Measurements from ENCODE around the gene ADA. TPM values are rescaled to one million over a fixed set of nuclear protein-coding genes. Genes with fewer than 3 reads are reported as not detected.

The ADA gene
- total RNA-seq, 2 experiments from 2014 or later, result 90.4 to 98.8 TPM

GRCh38 chr20:44646641-44647274, 4.7 kb downstream of the ADA start:
- Mint-ChIP-seq H3K27me3 (no peaks in the 10 kb centered on the region), H3K4me3 (peak overlapping the region; percentile 54), H3K9me3 (no peaks in the 10 kb centered on the region), H3K36me3 (peaks cover 10% of the 10 kb centered on the region), H3K4me1 (peaks cover 83% of the 10 kb centered on the region), H3K27ac (peak overlapping the region; percentile 87)
- ATAC-seq (ENCODE audit: low read depth) (no peak), DNase-seq (no peak)
- POLR2A ChIA-PET, result interaction anchor here (0.6 to 5.4 kb wide), 5 partner anchors 33 to 238 kb away, joined by 3 to 31 read pairs (median 6); partner anchors contain the start of gene YWHAB

DNA sequence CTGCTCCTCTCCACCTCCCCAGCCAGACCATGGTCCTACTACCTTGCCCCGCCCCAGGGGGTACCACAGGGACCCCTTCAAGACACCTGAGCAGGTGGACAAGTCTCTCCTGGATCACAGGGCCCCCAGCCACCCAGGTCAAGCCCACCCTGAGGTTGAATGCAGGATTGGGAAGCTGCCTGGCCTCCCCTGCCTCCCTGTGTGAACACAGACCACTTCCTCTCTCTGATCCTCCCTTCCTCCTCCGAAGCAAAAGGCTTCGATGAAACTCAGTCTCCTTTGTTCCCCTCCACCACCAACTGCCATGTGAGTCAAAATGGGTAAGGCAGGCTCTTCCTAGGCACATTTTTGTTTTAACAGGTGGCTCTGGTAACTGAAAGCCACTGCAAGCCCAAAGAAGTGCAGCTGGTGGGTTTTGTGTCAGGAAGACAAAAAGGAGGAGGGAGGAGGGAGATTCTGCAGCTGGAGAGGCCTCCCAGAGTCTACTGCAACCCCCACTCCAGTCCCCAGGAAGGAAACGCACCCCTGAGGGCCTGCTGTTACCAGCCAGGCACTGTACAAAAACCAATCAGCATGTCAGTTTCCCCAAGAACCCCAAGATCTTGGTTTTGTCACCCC, 5.4 kb downstream of the ADA start:
- peak; percentile 59 for DNase-seq
- H3K27me3 Mint-ChIP-seq, result no peaks in the 10 kb centered on the region
- ATAC-seq (ENCODE audit: low read depth), result peak; percentile 44
- peak overlapping the region; percentile 87 for H3K27ac Mint-ChIP-seq
- POLR2A ChIA-PET, result interaction anchor here (1.5 to 5.4 kb wide), 4 partner anchors 28 to 239 kb away, joined by 5 to 31 read pairs (median 8); partner anchors contain the start of gene YWHAB
- no peaks in the 10 kb centered on the region for H3K9me3 Mint-ChIP-seq
- H3K4me1 Mint-ChIP-seq, result peaks cover 89% of the 10 kb centered on the region
- H3K36me3 Mint-ChIP-seq, result peaks cover 14% of the 10 kb centered on the region
- H3K4me3 Mint-ChIP-seq, result peak overlapping the region; percentile 54

DNA sequence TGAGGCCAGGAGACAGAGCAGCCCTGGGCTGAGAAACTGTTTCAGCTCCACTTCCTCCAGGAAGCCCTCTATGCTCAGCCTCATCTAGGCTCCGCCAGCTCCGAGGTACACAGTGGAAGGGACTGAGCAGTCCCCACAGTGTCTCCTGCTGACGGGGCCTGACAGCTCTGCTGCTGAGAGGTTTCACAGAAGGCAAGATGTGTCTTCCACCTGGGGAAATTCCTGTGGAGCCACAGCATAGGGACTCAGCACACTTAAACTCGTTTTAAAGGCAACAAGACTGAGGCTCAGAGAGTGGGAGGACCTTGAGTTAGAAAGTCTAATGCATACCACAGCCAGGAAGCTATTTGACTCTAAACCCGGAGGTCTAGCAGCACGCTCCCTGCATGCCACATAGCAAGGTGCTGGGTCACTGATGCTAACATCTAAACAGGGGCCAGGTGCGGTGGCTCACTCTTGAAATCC, 6.8 kb downstream of the ADA start:
- ATAC-seq (ENCODE audit: low read depth), result peak; percentile 43
- DNase-seq, result peak; percentile 54
- POLR2A ChIA-PET, result interaction anchor here (0.6 to 5.4 kb wide), 7 partner anchors 9 to 1325 kb away, joined by 3 to 31 read pairs (median 5); no protein-coding TSS in a partner anchor
- Mint-ChIP-seq H3K27me3 (no peaks in the 10 kb centered on the region), H3K36me3 (peaks cover 23% of the 10 kb centered on the region), H3K27ac (peak overlapping the region; percentile 87), H3K9me3 (no peaks in the 10 kb centered on the region), H3K4me3 (peak overlapping the region; percentile 68), H3K4me1 (peaks cover 83% of the 10 kb centered on the region)

DNA sequence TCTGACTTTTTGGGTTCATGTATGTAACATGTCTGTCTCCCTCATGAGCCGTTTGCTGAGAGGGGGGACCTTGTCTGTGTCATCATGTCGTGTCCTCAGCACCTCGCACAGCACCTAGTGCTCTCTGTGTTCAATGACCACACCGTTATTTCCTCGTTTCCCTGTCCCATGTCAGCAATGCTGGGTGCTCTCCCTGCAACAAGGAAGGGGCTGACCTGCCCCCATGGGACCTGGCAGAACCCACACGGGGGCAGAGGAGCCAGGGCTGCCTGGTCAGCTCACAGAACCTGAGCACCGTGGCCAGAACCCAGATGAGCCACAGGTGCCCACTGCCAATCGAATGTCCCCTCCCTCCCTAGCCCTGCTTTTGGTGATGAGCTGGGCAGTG, 7.3 kb downstream of the ADA start:
- Mint-ChIP-seq H3K27ac (peak overlapping the region; percentile 87), H3K4me3 (peak overlapping the region; percentile 68), H3K27me3 (no peaks in the 10 kb centered on the region), H3K4me1 (peaks cover 81% of the 10 kb centered on the region), H3K36me3 (peaks cover 22% of the 10 kb centered on the region), H3K9me3 (no peaks in the 10 kb centered on the region)
- ATAC-seq (ENCODE audit: low read depth), result no peak
- POLR2A ChIA-PET, result interaction anchor here (0.6 to 5.4 kb wide), 6 partner anchors 9 to 39 kb away, joined by 3 to 31 read pairs (median 7); no protein-coding TSS in a partner anchor
- DNase-seq, result no peak

DNA sequence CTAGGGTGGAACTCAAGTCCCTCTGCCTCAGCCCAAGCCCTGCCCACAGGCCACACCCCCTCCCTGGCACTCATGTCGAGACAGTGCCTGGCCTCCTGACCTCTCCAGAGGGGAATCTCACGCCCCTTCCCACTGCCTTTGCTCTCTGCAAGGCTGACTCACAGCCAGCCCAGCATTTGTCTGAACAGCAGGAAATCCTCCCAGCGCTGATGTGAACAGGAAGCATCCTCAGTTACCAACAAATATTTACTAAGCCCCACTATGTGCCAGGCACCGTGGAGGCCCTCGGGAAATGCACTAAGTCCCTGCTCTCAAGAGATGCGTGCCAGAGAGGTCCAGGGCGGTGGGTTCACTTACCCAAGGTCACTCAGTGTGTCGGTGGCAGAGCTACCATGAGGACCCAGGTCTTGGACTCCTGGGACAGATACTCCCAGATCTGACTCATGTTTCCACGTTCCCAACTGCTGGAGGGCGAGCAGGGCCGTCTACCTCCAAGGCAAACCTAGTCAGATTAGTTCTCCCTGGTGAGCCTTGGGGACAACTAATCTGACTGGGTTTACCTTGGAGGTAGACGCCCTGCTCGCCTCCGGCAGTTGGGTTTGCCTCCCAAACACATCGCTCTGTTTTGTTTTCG, 7.8 kb downstream of the ADA start:
- Mint-ChIP-seq H3K36me3 (peaks cover 25% of the 10 kb centered on the region), H3K27me3 (no peaks in the 10 kb centered on the region), H3K4me3 (peak overlapping the region; percentile 68), H3K4me1 (peaks cover 80% of the 10 kb centered on the region), H3K27ac (peak overlapping the region; percentile 87), H3K9me3 (peaks cover 2% of the 10 kb centered on the region)
- POLR2A ChIA-PET, result interaction anchor here (0.6 to 5.4 kb wide), 4 partner anchors 8 to 40 kb away, joined by 3 to 31 read pairs (median 8); no protein-coding TSS in a partner anchor
- peak; percentile 49 for DNase-seq
- ATAC-seq (ENCODE audit: low read depth), result peak; percentile 17

GRCh38 chr20:44643154-44643519, 8.4 kb downstream of the ADA start:
- POLR2A ChIA-PET, result interaction anchor here (1.0 to 5.4 kb wide), 7 partner anchors 8 to 167 kb away, joined by 4 to 31 read pairs (median 5); partner anchors contain the start of genes SERINC3 and TTPAL
- peaks cover 76% of the 10 kb centered on the region for H3K4me1 Mint-ChIP-seq
- peak overlapping the region; percentile 60 for H3K4me3 Mint-ChIP-seq
- H3K27me3 Mint-ChIP-seq, result no peaks in the 10 kb centered on the region
- H3K36me3 Mint-ChIP-seq, result peaks cover 25% of the 10 kb centered on the region
- no peak for DNase-seq
- ATAC-seq (ENCODE audit: low read depth), result no peak
- H3K9me3 Mint-ChIP-seq, result peaks cover 2% of the 10 kb centered on the region
- peak overlapping the region; percentile 87 for H3K27ac Mint-ChIP-seq

DNA sequence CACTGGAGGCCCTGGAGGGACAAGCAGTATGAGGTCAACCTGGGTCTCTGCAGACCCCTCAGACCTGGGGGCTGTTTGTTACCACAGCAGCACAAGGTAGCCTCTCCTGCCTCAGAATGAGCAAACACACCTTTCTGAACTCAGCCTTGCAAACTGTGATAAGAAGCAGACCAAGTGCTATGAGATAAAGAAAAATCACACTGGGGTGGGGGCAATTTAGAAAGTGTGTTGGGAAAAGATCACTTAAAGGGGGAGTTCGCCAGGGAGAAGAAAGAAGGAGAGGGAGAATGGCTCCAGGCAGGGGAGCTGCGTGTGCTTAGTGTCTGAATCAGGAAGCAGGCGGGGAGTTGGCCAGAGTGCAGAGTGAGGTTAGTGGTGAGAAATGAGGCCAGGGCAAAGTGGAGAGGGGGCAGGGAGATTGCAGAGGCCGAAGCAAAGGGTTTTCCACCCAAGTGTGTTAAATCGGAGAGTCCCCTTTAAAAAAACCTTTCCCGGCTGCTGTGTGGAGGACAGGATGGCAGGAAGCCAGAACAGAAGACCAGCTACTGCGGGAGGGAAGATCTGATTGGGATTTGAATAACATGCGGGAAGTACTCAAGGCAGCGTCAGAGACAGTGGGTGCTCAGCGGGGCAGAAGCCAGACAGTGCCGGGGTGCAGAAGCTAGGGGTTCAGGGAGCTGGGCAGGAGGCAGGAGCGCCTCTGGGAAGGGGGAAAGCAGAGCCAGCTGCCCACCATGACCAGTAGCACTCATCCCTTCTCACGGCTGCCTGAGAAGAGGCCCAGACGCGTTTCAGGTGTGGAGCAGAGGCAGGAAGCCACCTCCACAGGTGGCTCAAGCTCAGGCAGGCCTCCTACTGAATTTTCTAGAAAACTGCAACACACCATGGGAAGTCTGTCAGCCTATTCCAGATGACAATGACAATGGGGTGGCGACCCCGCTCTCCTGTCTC, 9.0 kb downstream of the ADA start:
- DNase-seq (peak; percentile 51), ATAC-seq (ENCODE audit: low read depth) (peak; percentile 20)
- H3K4me1 Mint-ChIP-seq, result peaks cover 73% of the 10 kb centered on the region

DNA sequence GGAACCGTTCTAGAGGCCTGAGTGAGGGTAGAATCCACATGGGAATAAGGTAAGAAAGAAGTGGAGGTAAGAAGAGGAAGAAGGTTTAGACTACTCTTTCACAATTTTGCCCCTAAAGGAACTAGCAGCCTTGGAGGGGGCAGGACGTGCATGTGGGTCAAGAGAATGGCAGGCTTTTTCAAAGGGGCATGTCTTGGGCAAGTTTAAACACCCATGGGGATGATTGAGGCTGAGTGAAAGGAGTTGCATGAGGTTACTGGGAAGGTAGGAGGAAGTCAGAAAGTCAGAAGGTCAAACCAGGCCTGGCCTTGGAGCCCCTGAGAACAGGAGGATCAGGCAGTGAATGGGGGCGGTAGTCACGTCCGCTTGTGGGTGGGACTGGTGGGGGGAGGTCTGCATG, 10.2 kb downstream of the ADA start:
- H3K27me3 Mint-ChIP-seq, result no peaks in the 10 kb centered on the region
- H3K9me3 Mint-ChIP-seq, result peaks cover 2% of the 10 kb centered on the region
- POLR2A ChIA-PET, result interaction anchor here (0.6 to 2.0 kb wide), 2 partner anchors 10 to 86 kb away, joined by 3 to 6 read pairs; no protein-coding TSS in a partner anchor
- H3K36me3 Mint-ChIP-seq, result peaks cover 35% of the 10 kb centered on the region
- peaks cover 63% of the 10 kb centered on the region for H3K4me1 Mint-ChIP-seq
- H3K27ac Mint-ChIP-seq, result peak overlapping the region; percentile 87
- no peak for DNase-seq
- H3K4me3 Mint-ChIP-seq, result peak overlapping the region; percentile 59
- ATAC-seq (ENCODE audit: low read depth), result no peak

More for the DNA sequence above, 9.0 kb downstream of the ADA start:
- no peaks in the 10 kb centered on the region for H3K27me3 Mint-ChIP-seq
- H3K9me3 Mint-ChIP-seq, result peaks cover 2% of the 10 kb centered on the region
- POLR2A ChIA-PET, result interaction anchor here (0.6 to 5.4 kb wide), 8 partner anchors 8 to 167 kb away, joined by 3 to 31 read pairs (median 4); partner anchors contain the start of genes SERINC3 and TTPAL
- peaks cover 28% of the 10 kb centered on the region for H3K36me3 Mint-ChIP-seq
- H3K4me3 Mint-ChIP-seq, result peak overlapping the region; percentile 60
- peak overlapping the region; percentile 87 for H3K27ac Mint-ChIP-seq

- no peak overlapping the region for H3K4me3 Mint-ChIP-seq
- H3K27me3 Mint-ChIP-seq, result no peaks in the 10 kb centered on the region
- H3K27ac Mint-ChIP-seq, result peak overlapping the region; percentile 87
- H3K36me3 Mint-ChIP-seq, result peaks cover 42% of the 10 kb centered on the region
- peaks cover 55% of the 10 kb centered on the region for H3K4me1 Mint-ChIP-seq
- H3K9me3 Mint-ChIP-seq, result peaks cover 2% of the 10 kb centered on the region
- POLR2A ChIA-PET, result no interaction called here
- no peak for ATAC-seq (ENCODE audit: low read depth)
- DNase-seq, result no peak
These were observed 11.0 kb downstream of the ADA start for GRCh38 chr20:44640522-44640921.

- H3K4me1 Mint-ChIP-seq, result peaks cover 30% of the 10 kb centered on the region
- no peaks in the 10 kb centered on the region for H3K27me3 Mint-ChIP-seq
- no peak overlapping the region for H3K4me3 Mint-ChIP-seq
- ATAC-seq (ENCODE audit: low read depth) (no peak), DNase-seq (no peak)
- no peak overlapping the region for H3K27ac Mint-ChIP-seq
- POLR2A ChIA-PET, result interaction anchor here (0.7 kb wide), 1 partner anchor 45 kb away, joined by 3 read pairs; no protein-coding TSS in a partner anchor
- H3K9me3 Mint-ChIP-seq, result peaks cover 2% of the 10 kb centered on the region
- peaks cover 54% of the 10 kb centered on the region for H3K36me3 Mint-ChIP-seq
These were observed 13.8 kb downstream of the ADA start for GRCh38 chr20:44637522-44638372.

DNA sequence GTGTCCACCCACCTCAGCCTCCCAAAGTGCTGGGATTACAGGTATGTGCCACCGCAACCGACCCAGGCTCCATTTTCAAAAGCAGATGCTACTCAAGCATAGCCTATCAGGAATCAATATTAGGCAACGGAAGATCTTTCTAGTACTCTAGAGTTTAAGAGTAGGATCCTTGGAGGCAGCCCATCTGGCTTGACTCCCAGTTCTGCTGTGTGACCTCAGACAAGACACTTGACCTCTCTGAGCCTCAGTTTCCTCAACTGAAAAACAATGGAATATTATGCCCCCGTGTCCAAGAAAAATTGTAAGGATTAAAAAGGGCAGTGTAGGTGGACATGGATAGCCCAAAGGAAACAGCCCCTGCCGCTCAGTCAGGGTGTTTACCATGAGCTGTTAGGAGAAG, 14.5 kb downstream of the ADA start:
- POLR2A ChIA-PET, result interaction anchor here (0.7 kb wide), 1 partner anchor 45 kb away, joined by 3 read pairs; no protein-coding TSS in a partner anchor
- Mint-ChIP-seq H3K27me3 (no peaks in the 10 kb centered on the region), H3K4me3 (no peak overlapping the region), H3K9me3 (peaks cover 2% of the 10 kb centered on the region), H3K27ac (peak overlapping the region; percentile 20), H3K4me1 (peaks cover 23% of the 10 kb centered on the region), H3K36me3 (peaks cover 54% of the 10 kb centered on the region)
- ATAC-seq (ENCODE audit: low read depth) (no peak), DNase-seq (no peak)

Data from activated naive CD8-positive, alpha-beta T cell treated with anti-CD3 and anti-CD28 coated beads, Interleukin-2, amount 10 ng/mL, durations not matched to agents 7 days and 5 days (primary cell).